Mucosa of stomach (tissue), 1 donor: ENCODE measurements around the gene MCAT.
"Not testable (repeated sequence)": the region's sequence is repeated elsewhere in the genome, so short reads cannot be mapped to it uniquely, and the experiment has no call there.

Experiments used
- H3K27me3 ChIP-seq: one replicate; pipeline ENCODE4 v1.7.0; 2013; ENCODE audit warnings: mild to moderate bottlenecking, low read length; ENCODE audit not compliant: control insufficient read depth, insufficient read depth
- H3K36me3 ChIP-seq: one replicate; pipeline ENCODE4 v1.7.0; 2013; ENCODE audit warnings: low read length; ENCODE audit not compliant: control insufficient read depth, insufficient read depth
- H3K4me1 ChIP-seq: one replicate; pipeline ENCODE4 v1.7.0; 2013; ENCODE audit warnings: mild to moderate bottlenecking, low read length; ENCODE audit not compliant: control insufficient read depth, insufficient read depth
- H3K4me3 ChIP-seq: one replicate; pipeline ENCODE4 v1.7.0; 2013; ENCODE audit warnings: low read length
- H3K9ac ChIP-seq: one replicate; pipeline ENCODE4 v1.7.0; 2013; ENCODE audit warnings: mild to moderate bottlenecking, low read length, moderate library complexity
- H3K9me3 ChIP-seq: one replicate; pipeline ENCODE4 v1.7.0; 2013; ENCODE audit warnings: mild to moderate bottlenecking, low read length, moderate library complexity; ENCODE audit not compliant: control insufficient read depth
- donor health status: Pancreatic carcinoma.

Gene MCAT

GRCh38 chr22:43109511-43109910 lies 33.7 kb downstream of the MCAT start:
- Histone ChIP-seq H3K36me3 (no peaks in the 10 kb centered on the region), H3K27me3 (peaks cover 8% of the 10 kb centered on the region), H3K9me3 (no peaks in the 10 kb centered on the region)

GRCh38 chr22:43106302-43106701 lies 36.9 kb downstream of the MCAT start:
- peaks cover under 1% of the 10 kb centered on the region for H3K27me3 ChIP-seq
- H3K9ac ChIP-seq = no peak overlapping the region
- H3K9me3 ChIP-seq = no peaks in the 10 kb centered on the region
- no peaks in the 10 kb centered on the region for H3K36me3 ChIP-seq
- H3K4me1 ChIP-seq = peaks cover 9% of the 10 kb centered on the region
- H3K4me3 ChIP-seq = no peak overlapping the region

More at GRCh38 chr22:43109511-43109910, 33.7 kb downstream of the MCAT start:
- Histone ChIP-seq H3K4me1 (peaks cover 28% of the 10 kb centered on the region), H3K4me3 (no peak overlapping the region), H3K9ac (no peak overlapping the region)

GRCh38 chr22:43104950-43105349 lies 38.2 kb downstream of the MCAT start:
- H3K4me3 ChIP-seq, H3K9ac ChIP-seq, H3K27me3 ChIP-seq, H3K9me3 ChIP-seq, H3K36me3 ChIP-seq: not testable (repeated sequence)
- peaks cover 12% of the 10 kb centered on the region for H3K4me1 ChIP-seq

GRCh38 chr22:43104056-43104625 lies 39.1 kb downstream of the MCAT start:
- not testable (repeated sequence) for H3K9me3 ChIP-seq, H3K27me3 ChIP-seq

GRCh38 chr22:43101306-43101705 lies 41.9 kb downstream of the MCAT start:
- Histone ChIP-seq H3K9ac (no peak overlapping the region), H3K4me3 (no peak overlapping the region), H3K36me3 (no peaks in the 10 kb centered on the region), H3K4me1 (peaks cover 12% of the 10 kb centered on the region), H3K27me3 (no peaks in the 10 kb centered on the region), H3K9me3 (no peaks in the 10 kb centered on the region)

More at GRCh38 chr22:43104056-43104625, 39.1 kb downstream of the MCAT start:
- peaks cover 12% of the 10 kb centered on the region for H3K4me1 ChIP-seq
- not testable (repeated sequence) for H3K36me3 ChIP-seq, H3K4me3 ChIP-seq, H3K9ac ChIP-seq

- H3K36me3 ChIP-seq = no peaks in the 10 kb centered on the region
- H3K4me3 ChIP-seq = no peak overlapping the region
- peaks cover 12% of the 10 kb centered on the region for H3K4me1 ChIP-seq
- H3K9me3 ChIP-seq = no peaks in the 10 kb centered on the region
- H3K27me3 ChIP-seq = no peaks in the 10 kb centered on the region
- no peak overlapping the region for H3K9ac ChIP-seq
Observed at GRCh38 chr22:43100225-43100624, 43.0 kb downstream of the MCAT start.

- no peaks in the 10 kb centered on the region for H3K27me3 ChIP-seq
- H3K9ac ChIP-seq = no peak overlapping the region
- no peak overlapping the region for H3K4me3 ChIP-seq
- no peaks in the 10 kb centered on the region for H3K36me3 ChIP-seq
- peaks cover 9% of the 10 kb centered on the region for H3K4me1 ChIP-seq
- no peaks in the 10 kb centered on the region for H3K9me3 ChIP-seq
Observed at GRCh38 chr22:43099095-43099494, 44.1 kb downstream of the MCAT start.

GRCh38 chr22:43098356-43098755 lies 44.8 kb downstream of the MCAT start:
- H3K9ac ChIP-seq = no peak overlapping the region
- H3K4me1 ChIP-seq = peaks cover 4% of the 10 kb centered on the region
- no peaks in the 10 kb centered on the region for H3K9me3 ChIP-seq
- no peak overlapping the region for H3K4me3 ChIP-seq
- no peaks in the 10 kb centered on the region for H3K27me3 ChIP-seq
- no peaks in the 10 kb centered on the region for H3K36me3 ChIP-seq

- H3K4me1 ChIP-seq = peaks cover 4% of the 10 kb centered on the region
- no peak overlapping the region for H3K4me3 ChIP-seq
- H3K9me3 ChIP-seq = no peaks in the 10 kb centered on the region
- no peaks in the 10 kb centered on the region for H3K27me3 ChIP-seq
- H3K9ac ChIP-seq = no peak overlapping the region
- H3K36me3 ChIP-seq = no peaks in the 10 kb centered on the region
Observed at GRCh38 chr22:43096420-43096819, 46.8 kb downstream of the MCAT start.

- Histone ChIP-seq H3K9ac (no peak overlapping the region), H3K27me3 (no peaks in the 10 kb centered on the region), H3K36me3 (no peaks in the 10 kb centered on the region), H3K4me1 (no peaks in the 10 kb centered on the region), H3K4me3 (no peak overlapping the region), H3K9me3 (no peaks in the 10 kb centered on the region)
Observed at GRCh38 chr22:43094551-43094950, 48.6 kb downstream of the MCAT start.

GRCh38 chr22:43094085-43094484 lies 49.1 kb downstream of the MCAT start:
- Histone ChIP-seq H3K36me3 (no peaks in the 10 kb centered on the region), H3K9ac (no peak overlapping the region), H3K4me1 (no peaks in the 10 kb centered on the region), H3K9me3 (no peaks in the 10 kb centered on the region), H3K27me3 (no peaks in the 10 kb centered on the region), H3K4me3 (no peak overlapping the region)

- Histone ChIP-seq H3K4me1 (no peaks in the 10 kb centered on the region), H3K4me3 (no peak overlapping the region), H3K9ac (no peak overlapping the region), H3K9me3 (no peaks in the 10 kb centered on the region), H3K27me3 (no peaks in the 10 kb centered on the region), H3K36me3 (no peaks in the 10 kb centered on the region)
Observed at GRCh38 chr22:43092085-43092484, 51.1 kb downstream of the MCAT start.
